GM19035 (cell line): ENCODE data around the gene MCF2L2.

ENCODE experiments used
- ATAC-seq: cut with Tn5 transposase; IDR thresholded peaks from one replicate; pipeline ENCODE4 v1.9.1; 2021; ENCODE audit not compliant: unreplicated experiment

MCF2L2 gene

DNA sequence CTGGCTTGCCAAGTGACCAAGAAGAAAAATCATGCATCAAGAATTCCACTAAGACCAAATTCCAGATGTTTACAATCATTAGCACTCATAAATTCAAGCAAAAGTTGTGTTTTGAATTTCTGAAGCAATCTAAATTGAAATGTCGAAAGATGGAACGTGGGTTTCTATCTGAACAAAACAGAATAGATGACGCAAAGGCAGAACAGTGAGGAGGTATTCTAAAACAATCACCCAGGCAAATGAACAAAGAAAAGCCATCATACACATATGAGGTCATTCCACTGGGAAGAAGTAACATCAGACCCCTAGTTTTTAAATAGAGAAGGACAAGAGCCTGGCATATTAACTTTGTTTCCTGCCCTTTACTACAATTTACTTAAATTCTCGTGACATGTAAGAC, 58.0 kb downstream of the MCF2L2 start:
- ATAC-seq = no peak

GRCh38 chr3:183369627-183370026, 58.8 kb downstream of the MCF2L2 start:
- ATAC-seq = no peak

GRCh38 chr3:183369117-183369516, 59.3 kb downstream of the MCF2L2 start:
- ATAC-seq = no peak

DNA sequence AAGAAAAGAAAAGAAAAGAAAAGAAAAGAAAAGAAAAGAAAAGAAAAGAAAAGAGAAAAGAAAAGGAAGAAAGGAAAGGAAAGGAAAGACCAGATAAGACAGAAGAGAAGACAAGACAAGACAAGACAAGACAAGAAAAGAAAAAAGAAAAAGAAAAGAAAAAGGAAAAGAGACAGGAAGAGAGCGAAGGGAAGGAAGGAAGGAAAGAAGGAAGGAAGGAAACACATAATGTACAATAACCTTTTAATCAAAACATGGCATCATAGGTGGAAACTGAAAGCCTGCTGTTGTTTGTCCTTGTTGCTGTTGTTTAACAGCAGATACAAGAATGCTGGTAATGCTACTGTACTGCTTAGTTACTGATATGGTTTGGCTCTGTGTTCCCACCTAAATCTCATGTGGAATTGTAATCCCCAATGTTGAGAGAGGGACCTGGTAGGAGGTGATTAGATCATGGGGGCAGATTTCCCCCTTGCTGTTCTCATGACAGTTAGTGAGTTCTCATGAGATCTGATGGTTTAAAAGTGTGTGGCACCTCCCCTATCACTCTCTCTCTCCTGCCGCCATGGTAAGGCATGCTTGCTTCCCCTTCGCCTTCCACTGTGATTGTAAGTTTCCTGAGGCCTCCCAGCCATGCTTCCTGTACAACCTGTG, 67.3 kb downstream of the MCF2L2 start:
- ATAC-seq = no peak

GRCh38 chr3:183359036-183359435, 69.4 kb downstream of the MCF2L2 start:
- no peak for ATAC-seq

GRCh38 chr3:183357564-183358079, 70.8 kb downstream of the MCF2L2 start:
- no peak for ATAC-seq

DNA sequence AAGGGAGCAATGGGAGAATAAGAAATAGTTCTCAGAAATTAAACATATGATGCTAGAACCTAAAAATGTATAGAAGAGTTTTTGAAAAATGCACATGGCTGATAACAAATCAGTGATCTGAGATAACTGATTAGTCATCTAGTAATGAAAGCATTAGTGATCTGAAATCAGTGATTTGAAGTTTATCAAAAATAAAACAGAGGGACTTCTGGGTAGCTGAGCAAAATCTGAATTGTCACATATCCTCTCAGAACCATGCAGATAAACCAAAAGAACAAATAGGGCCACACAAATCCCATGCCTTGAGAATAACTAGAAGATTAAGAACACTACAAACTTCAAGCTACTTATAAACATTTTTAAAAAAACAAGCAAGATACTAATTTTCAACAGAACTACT, 71.5 kb downstream of the MCF2L2 start:
- ATAC-seq = no peak

DNA sequence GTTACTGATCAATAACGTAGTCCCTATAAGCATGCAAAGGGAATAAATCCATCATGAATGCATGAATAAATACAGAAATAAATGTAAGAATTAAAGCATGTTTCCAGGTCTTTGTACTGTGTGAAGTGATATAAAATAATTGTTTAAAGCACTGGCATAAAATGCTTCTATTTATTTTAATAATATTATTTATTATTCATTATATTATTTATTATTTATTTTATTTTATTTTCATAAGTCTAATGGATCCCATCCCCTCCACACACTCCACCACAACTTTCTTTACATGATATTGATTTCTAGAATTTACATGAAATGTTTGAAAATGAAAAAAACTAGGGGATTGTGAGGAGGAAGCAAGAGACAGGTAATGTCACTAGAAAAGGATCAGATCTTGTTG, 73.5 kb downstream of the MCF2L2 start:
- no peak for ATAC-seq

GRCh38 chr3:183354325-183354831, 74.0 kb downstream of the MCF2L2 start:
- ATAC-seq = no peak

- no peak for ATAC-seq
Measured at GRCh38 chr3:183353421-183353820, 75.0 kb downstream of the MCF2L2 start.

GRCh38 chr3:183350164-183350563, 78.3 kb downstream of the MCF2L2 start:
- ATAC-seq = no peak

DNA sequence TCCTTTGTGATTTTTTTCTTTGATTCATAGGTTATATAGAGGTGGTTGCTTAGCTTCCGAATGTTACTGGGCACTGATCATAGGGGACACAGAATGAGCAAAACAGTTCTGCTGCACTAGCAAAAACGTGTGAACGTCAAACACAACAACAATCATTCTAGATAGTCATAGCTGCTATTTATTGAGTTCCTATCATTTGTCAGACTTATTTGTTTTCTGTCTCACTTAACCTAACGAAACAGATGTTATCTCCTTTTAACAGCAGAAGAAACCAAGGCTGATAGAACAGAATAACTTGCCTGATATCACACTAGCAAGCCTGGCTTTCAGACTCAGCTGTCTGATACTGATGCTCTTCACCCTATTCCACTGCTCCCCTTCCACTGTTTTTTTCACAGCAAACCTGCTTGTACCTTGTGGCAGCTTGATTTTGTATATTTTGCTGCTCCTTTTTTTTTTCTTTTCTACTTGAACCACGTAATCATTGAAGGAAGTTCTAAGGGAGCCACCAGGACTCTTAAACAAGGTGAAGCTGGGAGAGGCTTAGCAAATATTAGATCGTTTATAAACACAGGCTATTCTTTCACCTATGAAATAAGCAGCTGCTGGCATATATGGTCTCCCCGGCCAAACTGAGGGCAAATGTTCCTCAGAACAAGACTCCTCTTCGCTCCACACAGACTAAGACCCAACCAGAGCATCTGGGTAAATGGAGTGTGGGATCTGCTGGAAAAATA, 78.8 kb downstream of the MCF2L2 start:
- ATAC-seq = no peak

DNA sequence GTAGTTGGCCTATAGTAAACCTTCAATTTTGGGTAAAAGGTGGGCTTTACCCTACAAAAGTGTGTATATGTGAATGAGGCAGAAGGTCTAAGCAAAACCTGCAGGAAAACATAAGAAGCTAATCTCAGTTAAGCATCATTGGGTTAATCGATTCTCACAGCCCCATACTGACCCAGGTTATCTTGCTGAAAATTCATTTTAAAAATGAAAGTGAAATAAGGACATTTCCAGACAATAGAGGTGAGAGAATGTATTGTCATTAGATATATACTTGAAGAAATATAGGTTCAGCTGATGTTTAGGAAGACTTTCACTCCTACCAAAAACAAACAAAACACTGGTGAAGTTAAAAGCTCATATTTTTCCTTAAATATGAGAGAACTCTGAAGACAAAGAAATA, 85.6 kb downstream of the MCF2L2 start:
- ATAC-seq = no peak

GRCh38 chr3:183341545-183342288, 86.7 kb downstream of the MCF2L2 start:
- ATAC-seq = no peak

- ATAC-seq = no peak
Measured at GRCh38 chr3:183340222-183340621, 88.2 kb downstream of the MCF2L2 start.

DNA sequence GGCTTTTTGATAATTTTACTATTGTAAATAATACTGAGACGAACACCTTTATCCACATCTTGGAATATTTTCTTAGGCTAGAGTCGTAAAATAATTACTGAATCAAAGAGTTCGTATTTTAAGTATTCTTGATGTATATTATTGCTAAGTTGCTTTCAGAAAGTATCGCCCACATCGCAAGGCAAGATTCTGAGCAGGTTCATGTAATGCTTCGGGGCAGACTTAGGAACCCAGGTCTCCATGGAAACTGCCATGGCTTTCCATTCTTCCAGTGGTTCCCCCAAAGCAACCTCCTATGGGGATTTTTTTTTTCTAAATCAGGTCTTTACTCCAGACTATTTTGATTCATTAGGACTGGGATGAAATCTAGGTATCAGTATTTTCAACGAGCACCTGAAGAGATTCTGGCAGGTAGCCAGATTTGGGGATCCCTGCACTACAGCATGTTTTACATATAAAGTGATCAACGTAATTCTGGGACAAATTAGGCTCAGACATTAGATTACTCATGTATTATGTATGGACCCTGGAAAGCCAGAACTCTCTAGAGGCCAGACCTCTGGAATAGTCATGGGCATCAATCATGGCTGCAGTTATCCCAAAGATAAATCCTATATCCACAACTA, 88.8 kb downstream of the MCF2L2 start:
- no peak for ATAC-seq

DNA sequence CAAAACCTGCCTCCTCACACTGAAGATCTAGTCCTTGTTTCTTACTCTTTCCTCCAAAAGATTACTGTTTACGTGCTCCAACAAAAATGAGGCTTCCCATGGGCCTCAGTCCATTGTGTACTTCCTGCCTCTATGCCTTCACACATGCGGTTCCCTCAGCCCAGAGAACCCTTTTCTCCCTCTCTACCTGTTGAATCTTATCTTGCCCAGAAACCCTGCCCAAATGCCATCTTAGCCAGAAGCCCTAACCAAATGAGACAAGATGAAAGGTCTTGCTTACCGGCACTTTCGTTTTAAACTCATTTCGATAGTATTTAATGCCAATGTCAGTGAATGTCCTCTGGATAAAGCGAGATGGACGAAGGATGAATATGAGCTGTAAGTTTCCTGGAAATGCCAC, 89.9 kb downstream of the MCF2L2 start:
- no peak for ATAC-seq

GRCh38 chr3:183332487-183332886, 95.9 kb downstream of the MCF2L2 start:
- ATAC-seq = no peak

GRCh38 chr3:183331498-183331897, 96.9 kb downstream of the MCF2L2 start:
- no peak for ATAC-seq

DNA sequence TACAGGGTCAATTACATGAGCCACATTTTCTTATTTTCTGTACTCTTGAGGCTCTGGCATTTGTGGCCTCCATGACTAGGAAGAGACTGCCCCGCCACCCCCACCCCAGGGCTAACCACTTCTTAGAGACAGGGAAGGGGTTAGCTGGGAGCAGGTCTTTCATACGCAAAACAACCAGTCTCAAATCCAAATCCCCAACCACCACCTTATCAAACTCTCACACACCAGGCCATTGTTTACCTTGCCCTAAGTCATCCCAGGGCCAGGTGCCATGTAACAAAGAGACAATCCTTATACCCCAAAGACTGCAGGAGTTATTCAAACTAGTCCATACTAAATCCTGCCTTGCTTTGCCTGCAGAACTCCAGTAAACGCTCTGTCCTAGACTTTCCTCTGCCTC, 97.5 kb downstream of the MCF2L2 start:
- no peak for ATAC-seq

DNA sequence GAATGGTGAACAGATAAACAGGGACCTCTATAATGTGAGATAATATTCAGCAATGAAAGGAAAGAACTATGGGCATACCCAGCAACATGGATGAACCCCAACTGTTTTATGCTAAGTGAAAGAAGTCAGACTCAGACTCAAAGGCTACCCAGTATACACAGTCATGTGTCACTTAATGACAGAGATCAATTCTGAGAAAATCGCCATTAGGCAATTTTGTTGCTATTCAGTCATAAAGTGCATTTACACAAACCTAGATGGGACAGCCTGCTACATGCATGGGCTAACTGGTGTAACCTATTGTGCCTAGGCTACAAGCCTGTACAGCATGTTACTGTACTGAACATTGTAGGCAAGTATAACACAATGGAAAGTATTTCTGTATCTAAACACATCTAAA, 98.9 kb downstream of the MCF2L2 start:
- ATAC-seq = no peak
